Stomach (tissue), 9 donors: ENCODE measurements around the gene ATXN10. TPM values are rescaled to one million over a fixed set of nuclear protein-coding genes. Genes with fewer than 3 reads are reported as not detected.

Experiments used
- DNase-seq, 2 donors: peaks; one replicate each; pipeline versions ENCODE4 v3.0.0 to v3.0.0-alpha.2; 2013 to 2019
- H3K27ac ChIP-seq, 5 donors: fragments of 200-600 bp in 4 of 5; sonication (generic) in 4 of 5; one replicate each; pipeline ENCODE4 v1.5.1; 2013 to 2019; ENCODE audit warnings: mild to moderate bottlenecking in 1 of 5, moderate library complexity in 1 of 5
- H3K27me3 ChIP-seq, 3 donors: fragments of 200-600 bp; sonication (generic); one replicate each; pipeline ENCODE4 v1.5.1; 2017 to 2019; ENCODE audit warnings: mixed run types in 1 of 3
- H3K36me3 ChIP-seq, 4 donors: fragments of 200-600 bp; sonication (generic); 1 replicate in 3 of 4; 2 replicates in 1 of 4; pipeline ENCODE4 v1.5.1; 2016 to 2019
- H3K4me1 ChIP-seq, 4 donors: fragments of 200-600 bp; sonication (generic); one replicate each; pipeline ENCODE4 v1.5.1; 2016 to 2019
- H3K4me3 ChIP-seq, 4 donors: fragments of 200-600 bp; sonication (generic) in 3 of 4; one replicate each; pipeline ENCODE4 v1.5.1; 2016 to 2019; ENCODE audit warnings: mild to moderate bottlenecking in 1 of 4
- H3K9me3 ChIP-seq, 4 donors: fragments of 200-600 bp; sonication (generic); one replicate each; pipeline ENCODE4 v1.5.1; 2016 to 2019
- EP300 ChIP-seq: sonication (generic); formaldehyde crosslinking; IDR thresholded peaks from one replicate; pipeline ENCODE4 v1.6.1; 2017; ENCODE audit warnings: antibody characterized with exemption
- POLR2A ChIP-seq, 4 donors: fragments of 450-650 bp; IDR thresholded peaks; one replicate each; pipeline ENCODE4 v1.6.1; 2016; ENCODE audit warnings: antibody characterized with exemption in 4 of 4, control low read depth in 2 of 4, mild to moderate bottlenecking in 1 of 4, moderate library complexity in 1 of 4
- POLR2AphosphoS5 ChIP-seq, 3 donors: sonication (generic); formaldehyde crosslinking; IDR thresholded peaks; one replicate each; pipeline ENCODE4 v1.6.1; 2016; ENCODE audit warnings: antibody characterized with exemption in 3 of 3
- WGBS, 5 donors: extraction: QIAGEN DNeasy Blood & Tissue Kit in 3 of 5; methylation state at CpG; one replicate each; pipeline versions ENCODE4 v1.1.5 to v1.1.7; 2013 to 2018; 5-methylcytosine and 5-hydroxymethylcytosine counted together
- intact Hi-C: fragments of 100-400 bp; cut with DNase I; formaldehyde crosslinking; loops from one replicate; pipeline ENCODE4 v1.15.1; 2023; ENCODE audit warnings: low total_unique reads
- polyA plus RNA-seq, 3 donors: library from polyadenylated mRNA; stranded (reverse); fragments of 200-250 nt; gene quantifications; one replicate each; pipeline ENCODE4 v1.2.3, GENCODE V29; 2013
- total RNA-seq, 5 donors: library from RNA; depleted of rRNA; stranded (reverse); fragments of >200 nt; gene quantifications; one replicate each; pipeline versions ENCODE4 v1.1.0 to v1.2.3, GENCODE V29; 2014 to 2016
- TF ChIP-seq, protein P1 (sequence below), 7 experiments: fragments of 450-650 bp in 4 of 7; fragments of 200-600 bp in 3 of 7; sonication (generic) in 3 of 7; IDR thresholded peaks; one replicate each; pipeline ENCODE4 v1.5.1; 2016 to 2019; ENCODE audit warnings: antibody characterized with exemption in 7 of 7, control low read depth in 2 of 7, mild to moderate bottlenecking in 1 of 7
- donor health status: healthy with polysubstance abuse.
- donor health status: Bipolar disorder and iron deficiency.
- donor health status: healthy.

Gene ATXN10
- total and polyA plus RNA-seq, 8 donors = 36.5 to 171 (median 89.4) TPM

DNA sequence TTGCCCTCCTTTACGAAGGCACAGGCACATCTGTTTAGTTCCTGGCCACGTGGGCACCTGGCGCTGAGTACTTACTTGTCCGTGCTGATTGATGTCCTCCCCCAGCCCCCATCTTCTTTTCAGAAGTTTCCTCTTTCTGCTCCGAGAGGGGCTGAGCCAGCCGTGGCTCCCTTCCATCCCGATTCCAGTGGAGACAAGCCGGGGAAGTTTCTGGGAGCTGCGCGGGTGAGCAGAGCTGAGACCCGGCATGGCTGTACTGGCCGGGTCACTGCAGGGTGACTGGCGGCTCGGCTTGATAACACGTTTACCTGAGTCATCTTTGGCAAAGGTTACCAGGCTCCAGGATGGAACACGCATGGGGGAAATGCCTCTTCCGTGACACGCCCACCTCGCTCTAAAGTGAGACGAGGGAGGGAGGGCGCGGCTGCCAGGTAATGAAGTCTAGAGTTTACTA lies 45.4 kb upstream of the ATXN10 start:
- H3K27ac ChIP-seq = no peak overlapping the region
- H3K9me3 ChIP-seq = no peaks in the 10 kb centered on the region
- 31 to 59% (median 41%) methylated on average over 18 to 22 of the region's 22 CpGs for WGBS, 5 donors
- no peak overlapping the region for H3K4me3 ChIP-seq
- peaks cover 0 to 55% (median 4%) of the 10 kb centered on the region in 3 donors for H3K27me3 ChIP-seq
- H3K4me1 ChIP-seq = peaks cover 0 to 8% (median 2%) of the 10 kb centered on the region in 4 donors
- DNase-seq = peak; percentile 63 to 91
- TF ChIP-seq EP300 (no peak), POLR2AphosphoS5 (IDR thresholded peaks at IDR 0.05) (peak in 2 of 3 donors; percentile 36 to 72), POLR2A (IDR thresholded peaks at IDR 0.05) (no peak)
- TF ChIP-seq, protein P1, sequence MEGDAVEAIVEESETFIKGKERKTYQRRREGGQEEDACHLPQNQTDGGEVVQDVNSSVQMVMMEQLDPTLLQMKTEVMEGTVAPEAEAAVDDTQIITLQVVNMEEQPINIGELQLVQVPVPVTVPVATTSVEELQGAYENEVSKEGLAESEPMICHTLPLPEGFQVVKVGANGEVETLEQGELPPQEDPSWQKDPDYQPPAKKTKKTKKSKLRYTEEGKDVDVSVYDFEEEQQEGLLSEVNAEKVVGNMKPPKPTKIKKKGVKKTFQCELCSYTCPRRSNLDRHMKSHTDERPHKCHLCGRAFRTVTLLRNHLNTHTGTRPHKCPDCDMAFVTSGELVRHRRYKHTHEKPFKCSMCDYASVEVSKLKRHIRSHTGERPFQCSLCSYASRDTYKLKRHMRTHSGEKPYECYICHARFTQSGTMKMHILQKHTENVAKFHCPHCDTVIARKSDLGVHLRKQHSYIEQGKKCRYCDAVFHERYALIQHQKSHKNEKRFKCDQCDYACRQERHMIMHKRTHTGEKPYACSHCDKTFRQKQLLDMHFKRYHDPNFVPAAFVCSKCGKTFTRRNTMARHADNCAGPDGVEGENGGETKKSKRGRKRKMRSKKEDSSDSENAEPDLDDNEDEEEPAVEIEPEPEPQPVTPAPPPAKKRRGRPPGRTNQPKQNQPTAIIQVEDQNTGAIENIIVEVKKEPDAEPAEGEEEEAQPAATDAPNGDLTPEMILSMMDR (IDR thresholded peaks at IDR 0.05) = no peak
- intact Hi-C loops = no loop called here
- no peaks in the 10 kb centered on the region for H3K36me3 ChIP-seq

DNA sequence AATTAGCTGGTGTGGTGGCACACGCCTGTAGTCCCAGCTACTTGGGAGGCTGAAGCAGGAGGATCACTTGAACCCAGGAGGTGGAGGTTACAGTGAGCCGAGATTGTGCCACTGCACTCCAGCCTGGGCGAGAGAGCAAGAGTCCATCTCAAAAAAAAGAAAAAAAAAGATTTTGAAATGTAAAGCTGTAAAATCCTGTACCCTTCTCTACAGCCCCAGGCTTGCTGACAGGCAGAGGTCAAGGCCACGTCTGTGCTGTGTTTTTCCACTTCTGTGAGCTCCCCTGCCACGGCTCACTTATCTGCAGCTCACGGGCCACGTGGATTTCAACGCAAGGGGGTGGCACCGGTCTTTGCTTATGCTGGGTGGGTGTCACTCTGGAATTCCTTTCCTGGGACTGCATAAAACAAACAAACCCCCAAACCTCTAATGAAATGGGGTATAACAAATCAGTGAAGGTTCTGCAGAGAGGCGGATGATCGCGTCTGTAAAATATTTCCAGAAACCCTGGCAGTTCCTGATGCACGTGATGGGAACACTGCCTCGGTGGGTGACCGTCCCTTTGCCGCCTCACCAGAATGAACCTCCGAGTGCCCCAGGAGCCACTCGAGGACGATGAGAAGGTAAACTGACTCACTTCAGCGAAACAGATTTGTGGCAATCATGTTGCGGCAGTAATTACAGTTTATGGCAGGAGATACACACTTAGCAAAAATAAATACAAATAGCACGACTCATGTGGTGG lies 44.0 kb upstream of the ATXN10 start:
- Histone ChIP-seq H3K27ac (no peak overlapping the region), H3K36me3 (no peaks in the 10 kb centered on the region), H3K4me3 (no peak overlapping the region), H3K9me3 (no peaks in the 10 kb centered on the region), H3K27me3 (peaks cover 0 to 69% (median 4%) of the 10 kb centered on the region in 3 donors), H3K4me1 (peaks cover 0 to 9% (median 3%) of the 10 kb centered on the region in 4 donors)
- intact Hi-C loops = no loop called here
- WGBS, 5 donors = 81 to 88% (median 83%) methylated on average over 22 of the region's 22 CpGs
- TF ChIP-seq POLR2A (IDR thresholded peaks at IDR 0.05) (no peak), EP300 (no peak), POLR2AphosphoS5 (IDR thresholded peaks at IDR 0.05) (no peak)
- TF ChIP-seq, protein P1 (IDR thresholded peaks at IDR 0.05) = no peak
- no peak for DNase-seq

DNA sequence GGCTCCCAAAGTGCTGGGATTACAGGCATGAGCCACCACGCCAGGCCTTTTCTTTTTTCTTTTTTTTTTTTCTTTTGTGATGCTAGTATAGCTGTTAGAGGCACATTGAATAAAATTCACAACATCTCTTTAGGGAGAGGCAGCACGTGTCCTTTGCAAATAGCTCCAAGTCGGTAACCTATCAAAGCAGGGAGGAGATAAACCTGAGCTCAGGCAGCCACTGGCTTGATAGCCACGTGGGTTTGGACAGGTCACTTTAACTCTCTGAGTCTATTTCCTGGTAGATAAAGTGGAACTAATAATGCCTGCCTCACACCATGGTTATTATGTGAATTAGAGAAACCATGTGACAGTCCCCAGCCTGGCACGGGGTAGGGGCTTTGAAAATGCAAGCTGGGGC lies 43.1 kb upstream of the ATXN10 start:
- intact Hi-C loops = no loop called here
- H3K36me3 ChIP-seq = no peaks in the 10 kb centered on the region
- H3K27ac ChIP-seq = no peak overlapping the region
- peak in 1 of 2 donors; percentile 65 for DNase-seq
- TF ChIP-seq EP300 (no peak), POLR2AphosphoS5 (IDR thresholded peaks at IDR 0.05) (peak in 1 of 3 donors; percentile 61)
- TF ChIP-seq, protein P1 (IDR thresholded peaks at IDR 0.05) = no peak
- no peak overlapping the region for H3K4me3 ChIP-seq
- peaks cover 0 to 15% (median 5%) of the 10 kb centered on the region in 4 donors for H3K4me1 ChIP-seq
- peaks cover 0 to 78% (median 4%) of the 10 kb centered on the region in 3 donors for H3K27me3 ChIP-seq
- no peaks in the 10 kb centered on the region for H3K9me3 ChIP-seq
- 30 to 50% (median 33%) methylated on average over 5 of the region's 5 CpGs for WGBS, 5 donors

DNA sequence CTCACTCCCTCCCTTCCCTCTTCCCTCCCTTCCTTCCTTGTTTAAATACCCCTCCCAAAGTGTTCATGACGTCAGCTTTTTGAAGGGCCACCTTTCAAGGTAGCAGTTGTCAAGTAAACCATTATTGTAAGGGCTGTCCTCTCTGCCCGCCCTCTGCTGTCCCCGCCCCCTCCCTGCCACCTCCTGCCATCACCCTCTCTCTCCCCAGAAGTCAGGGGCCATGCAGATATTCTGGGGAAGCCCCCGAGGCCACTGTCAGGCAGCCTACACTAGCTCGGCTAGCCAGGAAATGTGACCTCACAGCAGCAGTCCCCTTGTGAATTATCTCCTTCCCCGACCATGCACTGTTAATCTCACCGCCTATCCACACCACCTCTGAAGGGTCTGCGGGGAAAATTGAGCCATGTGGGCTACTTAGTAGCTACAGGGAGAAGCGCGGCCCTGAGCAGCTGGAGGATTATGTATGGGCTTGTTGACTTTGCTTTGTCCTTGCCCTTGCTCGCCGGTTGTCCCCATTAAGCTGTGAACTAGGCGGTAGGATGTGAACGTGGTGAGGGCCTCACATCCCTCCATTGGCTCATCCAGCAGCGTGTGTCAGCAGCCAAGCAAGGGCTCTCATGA lies 42.1 kb upstream of the ATXN10 start:
- peaks cover 0 to 15% (median 5%) of the 10 kb centered on the region in 4 donors for H3K4me1 ChIP-seq
- H3K27me3 ChIP-seq = peaks cover 0 to 89% (median 4%) of the 10 kb centered on the region in 3 donors
- 65 to 83% (median 69%) methylated on average over 15 of the region's 15 CpGs for WGBS, 5 donors
- H3K9me3 ChIP-seq = no peaks in the 10 kb centered on the region
- H3K27ac ChIP-seq = no peak overlapping the region
- DNase-seq = peak in 1 of 2 donors; percentile 28
- H3K36me3 ChIP-seq = no peaks in the 10 kb centered on the region
- H3K4me3 ChIP-seq = no peak overlapping the region
- intact Hi-C loops = no loop called here
- TF ChIP-seq POLR2A (IDR thresholded peaks at IDR 0.05) (no peak), POLR2AphosphoS5 (IDR thresholded peaks at IDR 0.05) (no peak), EP300 (no peak)
- TF ChIP-seq, protein P1 (IDR thresholded peaks at IDR 0.05) = no peak
